GM12878 (cell line): ENCODE results near the gene ANAPC16. TPM values are rescaled to one million over a fixed set of nuclear protein-coding genes. Genes with fewer than 3 reads are reported as not detected.

ENCODE experiments used
- ATF3 ChIP-seq: IDR thresholded peaks from 2 replicates; pipeline ENCODE4 v1.6.1; 2011; ENCODE audit warnings: low read depth, mild to moderate bottlenecking, low read length, moderate library complexity, borderline replicate concordance; ENCODE audit errors: extremely low read depth
- ATF7 ChIP-seq: fragments of 450-650 bp; IDR thresholded peaks from 2 replicates; pipeline ENCODE4 v1.6.1; 2016; ENCODE audit warnings: low read depth, mild to moderate bottlenecking
- CHD1 ChIP-seq: IDR thresholded peaks from 2 replicates; pipeline ENCODE4 v1.6.1; 2012; ENCODE audit warnings: low read depth, low read length, improper control_type of control experiment
- DPF2 ChIP-seq: fragments of 450-650 bp; IDR thresholded peaks from 2 replicates; pipeline ENCODE4 v1.6.1; 2017; ENCODE audit warnings: mild to moderate bottlenecking
- EP300 ChIP-seq, 2 experiments: fragments of 150-350 bp in 1 of 2; IDR thresholded peaks; 2 replicates each; pipeline ENCODE4 v1.6.1; 2011 to 2012; ENCODE audit warnings: low read depth in 2 of 2, low read length in 2 of 2, borderline replicate concordance in 1 of 2, improper control_type of control experiment in 1 of 2, inconsistent platforms in 1 of 2; ENCODE audit not compliant: control insufficient read depth in 1 of 2
- IKZF1 ChIP-seq: fragments of 450-650 bp; conservative IDR thresholded peaks from 2 replicates; pipeline ENCODE4 v1.6.1; 2017; ENCODE audit warnings: antibody characterized with exemption, mild to moderate bottlenecking
- IKZF2 ChIP-seq, 2 experiments: fragments of 450-650 bp; IDR thresholded peaks; 2 replicates each; pipeline ENCODE4 v1.6.1; 2017; ENCODE audit warnings: mild to moderate bottlenecking in 2 of 2, moderate library complexity in 2 of 2
- NR2F1 ChIP-seq: fragments of 450-650 bp; conservative IDR thresholded peaks from 2 replicates; pipeline ENCODE4 v1.6.1; 2017; ENCODE audit warnings: mild to moderate bottlenecking
- PML ChIP-seq: IDR thresholded peaks from 2 replicates; pipeline ENCODE4 v1.6.1; 2012; ENCODE audit warnings: low read length, inconsistent platforms
- RFX5 ChIP-seq: IDR thresholded peaks from 2 replicates; pipeline ENCODE4 v1.6.1; 2011; ENCODE audit warnings: low read depth, low read length, improper control_type of control experiment
- ZNF24 ChIP-seq: fragments of 450-650 bp; IDR thresholded peaks from 2 replicates; pipeline ENCODE4 v1.6.1; 2017; ENCODE audit warnings: antibody characterized with exemption, mild to moderate bottlenecking
- polyA plus RNA-seq, 11 experiments: library from polyadenylated mRNA; depleted of rRNA in 4 of 11; unstranded in 6 of 11; stranded (reverse) in 5 of 11; fragments of >200 nt; fragmentation: Nextera tagmentation in 4 of 11; fragmentation: Illumina TruSeq in 1 of 11; extraction: Ambion mirVana in 4 of 11; extraction: Trizol in 1 of 11; gene quantifications; 1 replicate in 1 of 11; 2 replicates in 10 of 11; pipeline versions ENCODE4 v1.2.1 to v1.2.3, GENCODE V29; 2011 to 2016; ENCODE audit warnings: inconsistent platforms in 2 of 11, missing spikeins in 2 of 11, low read depth in 1 of 11
- total RNA-seq, 4 experiments: library from RNA; depleted of rRNA in 3 of 4; stranded (reverse); fragments of >200 nt in 3 of 4; fragmentation: Illumina TruSeq in 1 of 4; extraction: Trizol in 1 of 4; gene quantifications; 2 replicates each; pipeline versions ENCODE4 v1.2.1 to v1.2.3, GENCODE V29; 2013 to 2021
- TF ChIP-seq, protein P1 (sequence below): fragments of 450-650 bp; IDR thresholded peaks from 2 replicates; pipeline ENCODE4 v1.6.1; 2016; ENCODE audit warnings: mild to moderate bottlenecking, moderate library complexity, borderline replicate concordance
- TF ChIP-seq, protein P2 (sequence below): fragments of 450-650 bp; formaldehyde crosslinking; IDR thresholded peaks from 2 replicates; pipeline ENCODE4 v1.5.0; 2022; ENCODE audit warnings: mild to moderate bottlenecking, missing genetic modification characterization
- TF ChIP-seq, protein P3 (sequence below): IDR thresholded peaks from 2 replicates; pipeline ENCODE4 v1.6.1; 2011; ENCODE audit warnings: borderline replicate concordance, low read depth, mild to moderate bottlenecking, moderate library complexity, low read length; ENCODE audit not compliant: insufficient read depth, poor library complexity, severe bottlenecking
- TF ChIP-seq, protein P4 (sequence below): IDR thresholded peaks from 2 replicates; pipeline ENCODE4 v1.6.1; 2012; ENCODE audit warnings: improper control_type of control experiment, low read depth, low read length; ENCODE audit not compliant: insufficient replicate concordance

The ANAPC16 gene
- total and polyA plus RNA-seq, 10 of the 15 experiments (the other 5 are each of a cell fraction or from before 2014, with no cell fraction given): 66.9 to 208 (median 134) TPM

GRCh38 chr10:72274213-72274729 is 58.5 kb downstream of the ANAPC16 start (continued):
- TF ChIP-seq, protein P1, sequence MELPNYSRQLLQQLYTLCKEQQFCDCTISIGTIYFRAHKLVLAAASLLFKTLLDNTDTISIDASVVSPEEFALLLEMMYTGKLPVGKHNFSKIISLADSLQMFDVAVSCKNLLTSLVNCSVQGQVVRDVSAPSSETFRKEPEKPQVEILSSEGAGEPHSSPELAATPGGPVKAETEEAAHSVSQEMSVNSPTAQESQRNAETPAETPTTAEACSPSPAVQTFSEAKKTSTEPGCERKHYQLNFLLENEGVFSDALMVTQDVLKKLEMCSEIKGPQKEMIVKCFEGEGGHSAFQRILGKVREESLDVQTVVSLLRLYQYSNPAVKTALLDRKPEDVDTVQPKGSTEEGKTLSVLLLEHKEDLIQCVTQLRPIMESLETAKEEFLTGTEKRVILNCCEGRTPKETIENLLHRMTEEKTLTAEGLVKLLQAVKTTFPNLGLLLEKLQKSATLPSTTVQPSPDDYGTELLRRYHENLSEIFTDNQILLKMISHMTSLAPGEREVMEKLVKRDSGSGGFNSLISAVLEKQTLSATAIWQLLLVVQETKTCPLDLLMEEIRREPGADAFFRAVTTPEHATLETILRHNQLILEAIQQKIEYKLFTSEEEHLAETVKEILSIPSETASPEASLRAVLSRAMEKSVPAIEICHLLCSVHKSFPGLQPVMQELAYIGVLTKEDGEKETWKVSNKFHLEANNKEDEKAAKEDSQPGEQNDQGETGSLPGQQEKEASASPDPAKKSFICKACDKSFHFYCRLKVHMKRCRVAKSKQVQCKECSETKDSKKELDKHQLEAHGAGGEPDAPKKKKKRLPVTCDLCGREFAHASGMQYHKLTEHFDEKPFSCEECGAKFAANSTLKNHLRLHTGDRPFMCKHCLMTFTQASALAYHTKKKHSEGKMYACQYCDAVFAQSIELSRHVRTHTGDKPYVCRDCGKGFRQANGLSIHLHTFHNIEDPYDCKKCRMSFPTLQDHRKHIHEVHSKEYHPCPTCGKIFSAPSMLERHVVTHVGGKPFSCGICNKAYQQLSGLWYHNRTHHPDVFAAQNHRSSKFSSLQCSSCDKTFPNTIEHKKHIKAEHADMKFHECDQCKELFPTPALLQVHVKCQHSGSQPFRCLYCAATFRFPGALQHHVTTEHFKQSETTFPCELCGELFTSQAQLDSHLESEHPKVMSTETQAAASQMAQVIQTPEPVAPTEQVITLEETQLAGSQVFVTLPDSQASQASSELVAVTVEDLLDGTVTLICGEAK: no peak
- TF ChIP-seq RFX5 (no peak), EP300 (IDR thresholded peaks at IDR 0.05; ENCODE audit: borderline replicate concordance in 1 of 2, control insufficient read depth in 1 of 2, low read depth in 2 of 2, low read length in 2 of 2) (no peak), IKZF2 (IDR thresholded peaks at IDR 0.05) (peak in 1 of 2 experiments; percentile 20; a peak in 1 of 4 replicates), DPF2 (peak; percentile 30; the same call in 1 of the 2 replicates), ATF7 (no peak), ZNF24 (no peak), CHD1 (peak; percentile 11; the same call in 1 of the 2 replicates), IKZF1 (peak; percentile 59; the same call in 1 of the 2 replicates), ATF3 (no peak), PML (no peak), NR2F1 (peak; percentile 3; the same call in 1 of the 2 replicates)
- TF ChIP-seq, protein P2, sequence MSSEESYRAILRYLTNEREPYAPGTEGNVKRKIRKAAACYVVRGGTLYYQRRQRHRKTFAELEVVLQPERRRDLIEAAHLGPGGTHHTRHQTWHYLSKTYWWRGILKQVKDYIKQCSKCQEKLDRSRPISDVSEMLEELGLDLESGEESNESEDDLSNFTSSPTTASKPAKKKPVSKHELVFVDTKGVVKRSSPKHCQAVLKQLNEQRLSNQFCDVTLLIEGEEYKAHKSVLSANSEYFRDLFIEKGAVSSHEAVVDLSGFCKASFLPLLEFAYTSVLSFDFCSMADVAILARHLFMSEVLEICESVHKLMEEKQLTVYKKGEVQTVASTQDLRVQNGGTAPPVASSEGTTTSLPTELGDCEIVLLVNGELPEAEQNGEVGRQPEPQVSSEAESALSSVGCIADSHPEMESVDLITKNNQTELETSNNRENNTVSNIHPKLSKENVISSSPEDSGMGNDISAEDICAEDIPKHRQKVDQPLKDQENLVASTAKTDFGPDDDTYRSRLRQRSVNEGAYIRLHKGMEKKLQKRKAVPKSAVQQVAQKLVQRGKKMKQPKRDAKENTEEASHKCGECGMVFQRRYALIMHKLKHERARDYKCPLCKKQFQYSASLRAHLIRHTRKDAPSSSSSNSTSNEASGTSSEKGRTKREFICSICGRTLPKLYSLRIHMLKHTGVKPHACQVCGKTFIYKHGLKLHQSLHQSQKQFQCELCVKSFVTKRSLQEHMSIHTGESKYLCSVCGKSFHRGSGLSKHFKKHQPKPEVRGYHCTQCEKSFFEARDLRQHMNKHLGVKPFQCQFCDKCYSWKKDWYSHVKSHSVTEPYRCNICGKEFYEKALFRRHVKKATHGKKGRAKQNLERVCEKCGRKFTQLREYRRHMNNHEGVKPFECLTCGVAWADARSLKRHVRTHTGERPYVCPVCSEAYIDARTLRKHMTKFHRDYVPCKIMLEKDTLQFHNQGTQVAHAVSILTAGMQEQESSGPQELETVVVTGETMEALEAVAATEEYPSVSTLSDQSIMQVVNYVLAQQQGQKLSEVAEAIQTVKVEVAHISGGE: no peak
- TF ChIP-seq, protein P3, sequence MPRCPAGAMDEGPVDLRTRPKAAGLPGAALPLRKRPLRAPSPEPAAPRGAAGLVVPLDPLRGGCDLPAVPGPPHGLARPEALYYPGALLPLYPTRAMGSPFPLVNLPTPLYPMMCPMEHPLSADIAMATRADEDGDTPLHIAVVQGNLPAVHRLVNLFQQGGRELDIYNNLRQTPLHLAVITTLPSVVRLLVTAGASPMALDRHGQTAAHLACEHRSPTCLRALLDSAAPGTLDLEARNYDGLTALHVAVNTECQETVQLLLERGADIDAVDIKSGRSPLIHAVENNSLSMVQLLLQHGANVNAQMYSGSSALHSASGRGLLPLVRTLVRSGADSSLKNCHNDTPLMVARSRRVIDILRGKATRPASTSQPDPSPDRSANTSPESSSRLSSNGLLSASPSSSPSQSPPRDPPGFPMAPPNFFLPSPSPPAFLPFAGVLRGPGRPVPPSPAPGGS: no peak
- TF ChIP-seq, protein P4, sequence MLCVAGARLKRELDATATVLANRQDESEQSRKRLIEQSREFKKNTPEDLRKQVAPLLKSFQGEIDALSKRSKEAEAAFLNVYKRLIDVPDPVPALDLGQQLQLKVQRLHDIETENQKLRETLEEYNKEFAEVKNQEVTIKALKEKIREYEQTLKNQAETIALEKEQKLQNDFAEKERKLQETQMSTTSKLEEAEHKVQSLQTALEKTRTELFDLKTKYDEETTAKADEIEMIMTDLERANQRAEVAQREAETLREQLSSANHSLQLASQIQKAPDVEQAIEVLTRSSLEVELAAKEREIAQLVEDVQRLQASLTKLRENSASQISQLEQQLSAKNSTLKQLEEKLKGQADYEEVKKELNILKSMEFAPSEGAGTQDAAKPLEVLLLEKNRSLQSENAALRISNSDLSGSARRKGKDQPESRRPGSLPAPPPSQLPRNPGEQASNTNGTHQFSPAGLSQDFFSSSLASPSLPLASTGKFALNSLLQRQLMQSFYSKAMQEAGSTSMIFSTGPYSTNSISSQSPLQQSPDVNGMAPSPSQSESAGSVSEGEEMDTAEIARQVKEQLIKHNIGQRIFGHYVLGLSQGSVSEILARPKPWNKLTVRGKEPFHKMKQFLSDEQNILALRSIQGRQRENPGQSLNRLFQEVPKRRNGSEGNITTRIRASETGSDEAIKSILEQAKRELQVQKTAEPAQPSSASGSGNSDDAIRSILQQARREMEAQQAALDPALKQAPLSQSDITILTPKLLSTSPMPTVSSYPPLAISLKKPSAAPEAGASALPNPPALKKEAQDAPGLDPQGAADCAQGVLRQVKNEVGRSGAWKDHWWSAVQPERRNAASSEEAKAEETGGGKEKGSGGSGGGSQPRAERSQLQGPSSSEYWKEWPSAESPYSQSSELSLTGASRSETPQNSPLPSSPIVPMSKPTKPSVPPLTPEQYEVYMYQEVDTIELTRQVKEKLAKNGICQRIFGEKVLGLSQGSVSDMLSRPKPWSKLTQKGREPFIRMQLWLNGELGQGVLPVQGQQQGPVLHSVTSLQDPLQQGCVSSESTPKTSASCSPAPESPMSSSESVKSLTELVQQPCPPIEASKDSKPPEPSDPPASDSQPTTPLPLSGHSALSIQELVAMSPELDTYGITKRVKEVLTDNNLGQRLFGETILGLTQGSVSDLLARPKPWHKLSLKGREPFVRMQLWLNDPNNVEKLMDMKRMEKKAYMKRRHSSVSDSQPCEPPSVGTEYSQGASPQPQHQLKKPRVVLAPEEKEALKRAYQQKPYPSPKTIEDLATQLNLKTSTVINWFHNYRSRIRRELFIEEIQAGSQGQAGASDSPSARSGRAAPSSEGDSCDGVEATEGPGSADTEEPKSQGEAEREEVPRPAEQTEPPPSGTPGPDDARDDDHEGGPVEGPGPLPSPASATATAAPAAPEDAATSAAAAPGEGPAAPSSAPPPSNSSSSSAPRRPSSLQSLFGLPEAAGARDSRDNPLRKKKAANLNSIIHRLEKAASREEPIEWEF: no peak
